ENCODE data around the gene RAI1. TPM values are rescaled to one million over a fixed set of nuclear protein-coding genes. Genes with fewer than 3 reads are reported as not detected.

The RAI1 gene
- total and polyA plus RNA-seq, 2 of the 8 experiments (the other 6 are each of a cell fraction or from before 2014, with no cell fraction given) = 0.39 to 1.2 TPM

GRCh38 chr17:17830269-17830567 is 149.0 kb downstream of the RAI1 start:
- Histone ChIP-seq H2BK12ac (ENCODE audit: low read depth, low read length) (no peak overlapping the region), H3K27me3 (replicated peaks in 1 of 4; ENCODE audit: control insufficient read depth in 3 of 4, extremely low read depth in 1 of 4, insufficient read depth in 3 of 4, low read length in 3 of 4) (no peaks in the 10 kb centered on the region), H4K5ac (ENCODE audit: insufficient read length, low read depth, low read length) (no peak overlapping the region), H2AFZ (ENCODE audit: low read length) (no peak overlapping the region), H3K18ac (ENCODE audit: extremely low read depth, low read length) (no peak overlapping the region), H3K79me1 (ENCODE audit: low read depth, low read length) (peaks cover 30% of the 10 kb centered on the region), H2AK5ac (ENCODE audit: low read depth, low read length) (no peak overlapping the region), H3K4me2 (ENCODE audit: insufficient read depth in 1 of 2, low read depth in 2 of 2, low read length in 2 of 2) (no peak overlapping the region), H3K23me2 (ENCODE audit: low read depth, low read length) (no peaks in the 10 kb centered on the region), H3K9ac (replicated peaks in 1 of 4; ENCODE audit: extremely low read depth in 1 of 4, low read depth in 3 of 4, low read length in 3 of 4) (no peak overlapping the region), H3K9me3 (ENCODE audit: insufficient read depth in 2 of 2, low read depth in 1 of 2, low read length in 1 of 2) (no peaks in the 10 kb centered on the region), H3K23ac (ENCODE audit: insufficient read length) (no peak overlapping the region), H4K8ac (ENCODE audit: extremely low read depth, insufficient read depth, low read length) (no peak overlapping the region), H4K20me1 (replicated peaks in 1 of 2; ENCODE audit: control insufficient read depth in 1 of 2, insufficient read depth in 2 of 2, low read length in 2 of 2) (peaks cover 36 to 57% of the 10 kb centered on the region in 2 experiments), H3K4me3 (ENCODE audit: extremely low read depth in 1 of 4, insufficient read depth in 2 of 4, low read depth in 3 of 4, low read length in 4 of 4) (no peak overlapping the region), H3K14ac (ENCODE audit: insufficient read length) (no peak overlapping the region), H3K36me3 (ENCODE audit: control insufficient read depth in 2 of 4, insufficient read depth in 4 of 4, low read length in 3 of 4) (peaks cover 0 to 13% (median 1%) of the 10 kb centered on the region in 4 experiments; a peak in 5 of 8 replicates), H2BK5ac (ENCODE audit: low read depth, low read length) (no peak overlapping the region), H2BK15ac (ENCODE audit: low read length) (no peak overlapping the region), H3K27ac (ENCODE audit: low read depth, low read length) (no peak overlapping the region), H3K79me2 (ENCODE audit: control insufficient read depth in 1 of 2, insufficient read depth in 2 of 2, low read length in 2 of 2) (peaks cover 33 to 88% of the 10 kb centered on the region in 2 experiments), H2BK20ac (ENCODE audit: low read length) (no peak overlapping the region), H4K91ac (replicated peaks; ENCODE audit: insufficient read length, low read length) (no peak overlapping the region), H3K4ac (replicated peaks; ENCODE audit: insufficient read length, low read depth, low read length) (no peak overlapping the region), H2BK120ac (replicated peaks; ENCODE audit: low read depth, low read length) (no peak overlapping the region), H3K56ac (replicated peaks; ENCODE audit: insufficient read length, low read depth, low read length) (no peak overlapping the region), H3K4me1 (replicated peaks in 1 of 4; ENCODE audit: control insufficient read depth in 3 of 4, insufficient read depth in 4 of 4, low read length in 3 of 4) (peaks cover 0 to 14% (median 2%) of the 10 kb centered on the region in 4 experiments; a peak in 6 of 7 replicates)
- 95% methylated on average over 2 of the region's 2 CpGs; no CpG with 5 or more reads in 1 of the 2 experiments for WGBS, 2 experiments (ENCODE audit: extremely low coverage in 1 of 2, insufficient coverage in 1 of 2, insufficient read length in 1 of 2, insufficient replicate concordance in 2 of 2, low coverage in 1 of 2, low lambda C conversion rate in 2 of 2, missing lambda C conversion rate in 1 of 2)
- ChIA-PET POLR2A (ENCODE audit: partially characterized antibody) (interaction anchor here (1.1 to 24.7 kb wide), 6 partner anchors 0 to 75 kb away, joined by 3 to 532 read pairs (median 25); partner anchors contain the start of gene SREBF1), CTCF (ENCODE audit: partially characterized antibody) (interaction anchor here (0.7 to 3.4 kb wide), 6 partner anchors 10 to 202 kb away, joined by 3 to 14 read pairs (median 6); no protein-coding TSS in a partner anchor)
- FAIRE-seq (no peak), DNase-seq (ENCODE audit: low read depth in 1 of 2, low spot score in 2 of 2) (no peak)
- TF ChIP-seq RBBP5 (IDR thresholded peaks at IDR 0.05; ENCODE audit: borderline replicate concordance, low read depth, low read length) (no peak), RFX5 (IDR thresholded peaks at IDR 0.05; ENCODE audit: borderline replicate concordance, low read depth, low read length) (no peak), HDAC6 (IDR thresholded peaks at IDR 0.05; ENCODE audit: low read depth, low read length) (no peak), SP1 (IDR thresholded peaks at IDR 0.05; ENCODE audit: low read depth, low read length) (no peak), PHF8 (conservative IDR thresholded peaks at IDR 0.05; ENCODE audit: low read depth, low read length) (no peak), JUN (IDR thresholded peaks at IDR 0.05; ENCODE audit: low read depth, low read length) (no peak), CREB1 (IDR thresholded peaks at IDR 0.05) (no peak)

Measured in H1 (cell line).